Middle frontal gyrus (tissue), 1 donor: Measurements from ENCODE around the gene ULK4.
"Not testable (repeated sequence)": the region's sequence is repeated elsewhere in the genome, so short reads cannot be mapped to it uniquely, and the experiment has no call there.

Experiments used
- DNase-seq: peaks from one replicate; pipeline ENCODE4 v3.0.0-alpha.2; 2015; ENCODE audit warnings: low spot score; ENCODE audit errors: extremely low spot score

ULK4 gene

GRCh38 chr3:41960826-41961750, 815 bp downstream of the ULK4 start:
- DNase-seq, result peak; percentile 14

GRCh38 chr3:41956574-41956973, 5.3 kb downstream of the ULK4 start:
- DNase-seq, result no peak

- no peak for DNase-seq
Observed at GRCh38 chr3:41955192-41955591, 6.7 kb downstream of the ULK4 start.

GRCh38 chr3:41943311-41943843, 18.5 kb downstream of the ULK4 start:
- DNase-seq, result no peak

- no peak for DNase-seq
Observed at GRCh38 chr3:41940393-41940792, 21.5 kb downstream of the ULK4 start.

- no peak for DNase-seq
Observed at GRCh38 chr3:41936384-41936783, 25.5 kb downstream of the ULK4 start.

GRCh38 chr3:41933154-41933676, 28.7 kb downstream of the ULK4 start:
- DNase-seq, result no peak

- DNase-seq, result no peak
Observed at GRCh38 chr3:41932464-41932863, 29.4 kb downstream of the ULK4 start.

- no peak for DNase-seq
Observed at GRCh38 chr3:41920406-41920965, 41.4 kb downstream of the ULK4 start.

GRCh38 chr3:41915353-41915752, 46.5 kb downstream of the ULK4 start:
- no peak for DNase-seq

GRCh38 chr3:41912280-41912679, 49.6 kb downstream of the ULK4 start:
- no peak for DNase-seq

GRCh38 chr3:41907330-41908073, 54.4 kb downstream of the ULK4 start:
- no peak for DNase-seq

GRCh38 chr3:41900265-41900664, 61.6 kb downstream of the ULK4 start:
- DNase-seq, result no peak

- DNase-seq, result no peak
Observed at GRCh38 chr3:41898631-41899030, 63.3 kb downstream of the ULK4 start.

- DNase-seq, result peak; percentile 29
Observed at GRCh38 chr3:41893977-41894376, 67.9 kb downstream of the ULK4 start.

- no peak for DNase-seq
Observed at GRCh38 chr3:41888368-41889076, 73.4 kb downstream of the ULK4 start.

GRCh38 chr3:41882956-41883355, 78.9 kb downstream of the ULK4 start:
- DNase-seq, result no peak

GRCh38 chr3:41881233-41881821, 80.6 kb downstream of the ULK4 start:
- no peak for DNase-seq

GRCh38 chr3:41880387-41880786, 81.5 kb downstream of the ULK4 start:
- no peak for DNase-seq

GRCh38 chr3:41877741-41878140, 84.2 kb downstream of the ULK4 start:
- not testable (repeated sequence) for DNase-seq

GRCh38 chr3:41874022-41874421, 87.9 kb downstream of the ULK4 start:
- no peak for DNase-seq
